ENCODE data around the gene TSNAX.
A peak's percentile ranks its signal among the peaks of the same experiment; 100 is the strongest.
"Not testable (repeated sequence)": the region's sequence is repeated elsewhere in the genome, so short reads cannot be mapped to it uniquely, and the experiment has no call there.

Gene TSNAX

GRCh38 chr1:231557411-231557810, 28.9 kb downstream of the TSNAX start:
- no peak for DNase-seq (ENCODE audit: low read depth in 1 of 2, low spot score in 1 of 2)
- in situ Hi-C loops (cut with HindIII; ENCODE audit: low pct_unique_long_range_greater_than_20kb, low sequenced_read_pairs): no loop called here
- TF ChIP-seq JUND (IDR thresholded peaks at IDR 0.05; ENCODE audit: low read depth): no peak

- in situ Hi-C loops (cut with HindIII; ENCODE audit: low pct_unique_long_range_greater_than_20kb, low sequenced_read_pairs): no loop called here
- no peak for TF ChIP-seq JUND (IDR thresholded peaks at IDR 0.05; ENCODE audit: low read depth)
- DNase-seq (ENCODE audit: low read depth in 1 of 2, low spot score in 1 of 2): no peak
Observed at GRCh38 chr1:231557898-231558707, 29.6 kb downstream of the TSNAX start.

GRCh38 chr1:231558708-231559185, 30.3 kb downstream of the TSNAX start:
- in situ Hi-C loops (cut with HindIII; ENCODE audit: low pct_unique_long_range_greater_than_20kb, low sequenced_read_pairs): no loop called here
- no peak for TF ChIP-seq JUND (IDR thresholded peaks at IDR 0.05; ENCODE audit: low read depth)
- DNase-seq (ENCODE audit: low read depth in 1 of 2, low spot score in 1 of 2): no peak

GRCh38 chr1:231561647-231562383, 33.3 kb downstream of the TSNAX start:
- no peak for TF ChIP-seq JUND (IDR thresholded peaks at IDR 0.05; ENCODE audit: low read depth)
- no peak for DNase-seq (ENCODE audit: low read depth in 1 of 2, low spot score in 1 of 2)
- in situ Hi-C loops (cut with HindIII; ENCODE audit: low pct_unique_long_range_greater_than_20kb, low sequenced_read_pairs): no loop called here

GRCh38 chr1:231563247-231563646, 34.8 kb downstream of the TSNAX start:
- DNase-seq (ENCODE audit: low read depth in 1 of 2, low spot score in 1 of 2): peak in 1 of 2 experiments; percentile 8
- in situ Hi-C loops (cut with HindIII; ENCODE audit: low pct_unique_long_range_greater_than_20kb, low sequenced_read_pairs): no loop called here
- TF ChIP-seq JUND (IDR thresholded peaks at IDR 0.05; ENCODE audit: low read depth): no peak

- in situ Hi-C loops (cut with HindIII; ENCODE audit: low pct_unique_long_range_greater_than_20kb, low sequenced_read_pairs): no loop called here
- no peak for TF ChIP-seq JUND (IDR thresholded peaks at IDR 0.05; ENCODE audit: low read depth)
- DNase-seq (ENCODE audit: low read depth in 1 of 2, low spot score in 1 of 2): no peak
Observed at GRCh38 chr1:231564373-231564772, 35.9 kb downstream of the TSNAX start.

GRCh38 chr1:231566496-231566895, 38.0 kb downstream of the TSNAX start:
- DNase-seq (ENCODE audit: low read depth in 1 of 2, low spot score in 1 of 2): no peak
- in situ Hi-C loops (cut with HindIII; ENCODE audit: low pct_unique_long_range_greater_than_20kb, low sequenced_read_pairs): no loop called here

GRCh38 chr1:231570262-231570661, 41.8 kb downstream of the TSNAX start:
- in situ Hi-C loops (cut with HindIII; ENCODE audit: low pct_unique_long_range_greater_than_20kb, low sequenced_read_pairs); DNase-seq (ENCODE audit: low read depth in 1 of 2, low spot score in 1 of 2): not testable (repeated sequence)

More at GRCh38 chr1:231566496-231566895, 38.0 kb downstream of the TSNAX start:
- TF ChIP-seq JUND (IDR thresholded peaks at IDR 0.05; ENCODE audit: low read depth): no peak

GRCh38 chr1:231571904-231572303, 43.4 kb downstream of the TSNAX start:
- in situ Hi-C loops (cut with HindIII; ENCODE audit: low pct_unique_long_range_greater_than_20kb, low sequenced_read_pairs): no loop called here
- no peak for DNase-seq (ENCODE audit: low read depth in 1 of 2, low spot score in 1 of 2)

GRCh38 chr1:231575472-231575871, 47.0 kb downstream of the TSNAX start:
- no peak for DNase-seq (ENCODE audit: low read depth in 1 of 2, low spot score in 1 of 2)
- TF ChIP-seq JUND (IDR thresholded peaks at IDR 0.05; ENCODE audit: low read depth): no peak
- in situ Hi-C loops (cut with HindIII; ENCODE audit: low pct_unique_long_range_greater_than_20kb, low sequenced_read_pairs): no loop called here

More at GRCh38 chr1:231571904-231572303, 43.4 kb downstream of the TSNAX start:
- no peak for TF ChIP-seq JUND (IDR thresholded peaks at IDR 0.05; ENCODE audit: low read depth)

GRCh38 chr1:231576804-231577718, 48.6 kb downstream of the TSNAX start:
- no peak for DNase-seq (ENCODE audit: low read depth in 1 of 2, low spot score in 1 of 2)
- in situ Hi-C loops (cut with HindIII; ENCODE audit: low pct_unique_long_range_greater_than_20kb, low sequenced_read_pairs): no loop called here
- no peak for TF ChIP-seq JUND (IDR thresholded peaks at IDR 0.05; ENCODE audit: low read depth)

- in situ Hi-C loops (cut with HindIII; ENCODE audit: low pct_unique_long_range_greater_than_20kb, low sequenced_read_pairs): no loop called here
- no peak for TF ChIP-seq JUND (IDR thresholded peaks at IDR 0.05; ENCODE audit: low read depth)
- DNase-seq (ENCODE audit: low read depth in 1 of 2, low spot score in 1 of 2): no peak
Observed at GRCh38 chr1:231580874-231581273, 52.4 kb downstream of the TSNAX start.

All from T47D (cell line).